HepG2 (cell line): Measurements from ENCODE around the gene USP7. TPM values are rescaled to one million over a fixed set of nuclear protein-coding genes. Genes with fewer than 3 reads are reported as not detected.
A peak's percentile ranks its signal among the peaks of the same experiment; 100 is the strongest.

Source experiments
- AHR ChIP-seq: IDR thresholded peaks from 2 replicates; pipeline ENCODE4 v1.6.1; 2018; ENCODE audit warnings: missing genetic modification reagents, missing compliant biosample characterization
- CCAR2 ChIP-seq: fragments of 200-400 bp; formaldehyde crosslinking; optimal IDR thresholded peaks from 2 replicates; pipeline ENCODE3; 2018; ENCODE audit warnings: low read depth, mild to moderate bottlenecking, low read length, moderate library complexity
- CCDC6 ChIP-seq: sonication (generic); formaldehyde crosslinking; IDR thresholded peaks from 2 replicates; pipeline ENCODE4 v1.8.1; 2022; ENCODE audit warnings: mild to moderate bottlenecking, missing genetic modification reagents, moderate library complexity
- CERS6 ChIP-seq: sonication (generic); formaldehyde crosslinking; IDR thresholded peaks from 2 replicates; pipeline ENCODE4 v1.5.0; 2020; ENCODE audit warnings: missing genetic modification reagents
- DRAP1 ChIP-seq: IDR thresholded peaks from 2 replicates; pipeline ENCODE4 v1.6.1; 2016; ENCODE audit warnings: missing genetic modification reagents, missing compliant biosample characterization
- GATAD2A ChIP-seq: IDR thresholded peaks from 2 replicates; pipeline ENCODE4 v1.6.1; 2016
- NCOA1 ChIP-seq: sonication (generic); formaldehyde crosslinking; IDR thresholded peaks from 2 replicates; pipeline ENCODE4 v1.9.0; 2021; ENCODE audit warnings: missing genetic modification reagents
- NR2F2 ChIP-seq: IDR thresholded peaks from 2 replicates; pipeline ENCODE4 v1.6.1; 2012; ENCODE audit warnings: low read depth, inconsistent platforms, borderline replicate concordance
- RARA ChIP-seq: IDR thresholded peaks from 2 replicates; pipeline ENCODE4 v1.6.1; 2016; ENCODE audit warnings: missing genetic modification reagents, missing compliant biosample characterization
- RARG ChIP-seq: sonication (generic); formaldehyde crosslinking; IDR thresholded peaks from 2 replicates; pipeline ENCODE4 v1.4.0; 2020; ENCODE audit warnings: low read depth, mild to moderate bottlenecking, missing genetic modification reagents
- SALL1 ChIP-seq: sonication (generic); formaldehyde crosslinking; IDR thresholded peaks from 2 replicates; pipeline ENCODE4 v1.8.0; 2022; ENCODE audit warnings: mild to moderate bottlenecking, missing genetic modification reagents
- SAP130 ChIP-seq: IDR thresholded peaks from 2 replicates; pipeline ENCODE4 v1.6.1; 2016; ENCODE audit warnings: low read depth
- SETDB1 ChIP-seq: sonication (generic); formaldehyde crosslinking; IDR thresholded peaks from 2 replicates; pipeline ENCODE4 v1.5.1; 2020; ENCODE audit warnings: missing genetic modification reagents, mild to moderate bottlenecking, borderline replicate concordance
- SMARCE1 ChIP-seq: fragments of 450-650 bp; IDR thresholded peaks from 2 replicates; pipeline ENCODE4 v1.6.1; 2017; ENCODE audit warnings: borderline replicate concordance
- SMYD3 ChIP-seq: sonication (generic); formaldehyde crosslinking; IDR thresholded peaks from 2 replicates; pipeline ENCODE4 v1.8.1; 2023; ENCODE audit warnings: mild to moderate bottlenecking, missing genetic modification reagents
- TBP ChIP-seq: sonication (generic); formaldehyde crosslinking; IDR thresholded peaks from 2 replicates; pipeline ENCODE4 v1.5.0; 2020; ENCODE audit warnings: missing genetic modification reagents
- TCF7 ChIP-seq: sonication (generic); IDR thresholded peaks from 2 replicates; pipeline ENCODE4 v1.6.1; 2016; ENCODE audit warnings: antibody characterized with exemption, low read depth
- THYN1 ChIP-seq: sonication (generic); formaldehyde crosslinking; IDR thresholded peaks from 2 replicates; pipeline ENCODE4 v1.8.1; 2023; ENCODE audit warnings: low read depth, mild to moderate bottlenecking, moderate library complexity, missing genetic modification reagents, borderline replicate concordance
- TP53 ChIP-seq: sonication (generic); formaldehyde crosslinking; conservative IDR thresholded peaks from 2 replicates; pipeline ENCODE4 v1.4.0; 2020; ENCODE audit warnings: missing genetic modification reagents
- YEATS4 ChIP-seq: sonication (generic); formaldehyde crosslinking; IDR thresholded peaks from 2 replicates; pipeline ENCODE4 v1.4.0; 2020; ENCODE audit warnings: missing genetic modification reagents, borderline replicate concordance
- ZKSCAN5 ChIP-seq: sonication (generic); formaldehyde crosslinking; IDR thresholded peaks from 2 replicates; pipeline ENCODE4 v1.5.1; 2020; ENCODE audit warnings: mild to moderate bottlenecking, missing genetic modification reagents
- ZNF138 ChIP-seq: sonication (generic); formaldehyde crosslinking; IDR thresholded peaks from 2 replicates; pipeline ENCODE4 v1.5.0; 2020; ENCODE audit warnings: mild to moderate bottlenecking, low read depth, missing genetic modification reagents
- ZNF24 ChIP-seq: fragments of 450-650 bp; IDR thresholded peaks from 2 replicates; pipeline ENCODE4 v1.6.1; 2017; ENCODE audit warnings: antibody characterized with exemption, mild to moderate bottlenecking
- ZNF329 ChIP-seq: sonication (generic); formaldehyde crosslinking; IDR thresholded peaks from 2 replicates; pipeline ENCODE4 v1.9.0; 2021; ENCODE audit warnings: low read depth, mild to moderate bottlenecking, missing genetic modification reagents
- ZNF446 ChIP-seq: sonication (generic); formaldehyde crosslinking; IDR thresholded peaks from 2 replicates; pipeline ENCODE4 v1.5.0; 2020; ENCODE audit warnings: mild to moderate bottlenecking, missing genetic modification reagents
- ZNF597 ChIP-seq: sonication (generic); formaldehyde crosslinking; IDR thresholded peaks from 2 replicates; pipeline ENCODE4 v1.5.0; 2020; ENCODE audit warnings: missing genetic modification reagents
- ZNF737 ChIP-seq: sonication (generic); formaldehyde crosslinking; IDR thresholded peaks from 2 replicates; pipeline ENCODE4 v1.5.0; 2020; ENCODE audit warnings: missing genetic modification reagents, mild to moderate bottlenecking, borderline replicate concordance
- ZNF775 ChIP-seq: sonication (generic); formaldehyde crosslinking; IDR thresholded peaks from 2 replicates; pipeline ENCODE4 v1.4.0; 2020; ENCODE audit warnings: missing genetic modification reagents, mild to moderate bottlenecking, moderate library complexity, borderline replicate concordance
- ZNF83 ChIP-seq: sonication (generic); formaldehyde crosslinking; IDR thresholded peaks from 2 replicates; pipeline ENCODE4 v1.4.0; 2020; ENCODE audit warnings: missing genetic modification reagents, mild to moderate bottlenecking, borderline replicate concordance
- polyA plus RNA-seq, 8 experiments: library from polyadenylated mRNA; depleted of rRNA in 3 of 8; stranded (reverse) in 7 of 8; unstranded in 1 of 8; fragments of >200 nt; fragmentation: Illumina TruSeq in 4 of 8; extraction: Trizol in 4 of 8; gene quantifications; 2 replicates each; pipeline versions ENCODE4 v1.2.1 to v1.2.3, GENCODE V29; 2011 to 2016; ENCODE audit warnings: low read depth in 4 of 8, missing spikeins in 1 of 8, mixed read lengths in 1 of 8; ENCODE audit not compliant: insufficient read depth in 1 of 8
- total RNA-seq, 5 experiments: library from RNA; depleted of rRNA; stranded (reverse); fragments of >200 nt; fragmentation: Illumina TruSeq; extraction: Trizol; gene quantifications; 2 replicates each; pipeline ENCODE4 v1.2.3, GENCODE V29; 2016; ENCODE audit warnings: low read depth in 1 of 5

Gene USP7
- total and polyA plus RNA-seq, 2 of the 13 experiments (the other 11 are each of a cell fraction or from before 2014, with no cell fraction given), result 52.5 to 173 TPM

- TF ChIP-seq YEATS4 (CRISPR knock-in tag), result no peak
- TF ChIP-seq THYN1 (CRISPR knock-in tag), result no peak
- 0 out of 2 replicates have a peak, but pooled peaks have one; percentile 26 for TF ChIP-seq CCDC6 (CRISPR knock-in tag)
- TF ChIP-seq RARG (CRISPR knock-in tag), result no peak
- TF ChIP-seq CCAR2, result no peak
- TF ChIP-seq ZNF775 (CRISPR knock-in tag), result no peak
- TF ChIP-seq TBP (CRISPR knock-in tag), result no peak
- TF ChIP-seq ZNF24, result no peak
- 0 out of 2 replicates have a peak, but pooled peaks have one; percentile 44 for TF ChIP-seq ZKSCAN5
- TF ChIP-seq SMYD3 (CRISPR knock-in tag), result no peak
- no peak for TF ChIP-seq SMARCE1
- TF ChIP-seq ZNF138, result no peak
- no peak for TF ChIP-seq CERS6
- no peak for TF ChIP-seq ZNF597 (CRISPR knock-in tag)
- TF ChIP-seq ZNF446 (CRISPR knock-in tag), result no peak
- TF ChIP-seq ZNF83 (CRISPR knock-in tag), result no peak
- TF ChIP-seq TCF7, result no peak
- TF ChIP-seq ZNF329 (CRISPR knock-in tag), result no peak
- TF ChIP-seq SETDB1 (CRISPR knock-in tag), result no peak
- peak; percentile 14; the same call in 1 of the 2 replicates for TF ChIP-seq RARA (CRISPR knock-in tag)
- no peak for TF ChIP-seq TP53
- no peak for TF ChIP-seq DRAP1 (CRISPR knock-in tag)
- TF ChIP-seq AHR (CRISPR knock-in tag), result no peak
- no peak for TF ChIP-seq NCOA1 (CRISPR knock-in tag)
- no peak for TF ChIP-seq ZNF737 (CRISPR knock-in tag)
- peak; percentile 34 for TF ChIP-seq SALL1 (CRISPR knock-in tag)
- TF ChIP-seq NR2F2, result 0 out of 2 replicates have a peak, but pooled peaks have one; percentile 45
- 0 out of 2 replicates have a peak, but pooled peaks have one; percentile 12 for TF ChIP-seq SAP130
- peak; percentile 24; the same call in 1 of the 2 replicates for TF ChIP-seq GATAD2A (CRISPR knock-in tag)
These were observed 13.9 kb downstream of the USP7 start (continued) for GRCh38 chr16:8949536-8950418.
